HepG2 (cell line): ENCODE data around the gene OBI1.
"Not testable (repeated sequence)": the region's sequence is repeated elsewhere in the genome, so short reads cannot be mapped to it uniquely, and the experiment has no call there.

Experiments
- SMC3 ChIP-seq: IDR thresholded peaks from 2 replicates; pipeline ENCODE4 v1.6.1; 2011; ENCODE audit warnings: low read length, improper control_type of control experiment
- TF ChIP-seq, protein P1 (sequence below): IDR thresholded peaks from 2 replicates; pipeline ENCODE4 v1.6.1; 2012; ENCODE audit warnings: inconsistent platforms

DNA sequence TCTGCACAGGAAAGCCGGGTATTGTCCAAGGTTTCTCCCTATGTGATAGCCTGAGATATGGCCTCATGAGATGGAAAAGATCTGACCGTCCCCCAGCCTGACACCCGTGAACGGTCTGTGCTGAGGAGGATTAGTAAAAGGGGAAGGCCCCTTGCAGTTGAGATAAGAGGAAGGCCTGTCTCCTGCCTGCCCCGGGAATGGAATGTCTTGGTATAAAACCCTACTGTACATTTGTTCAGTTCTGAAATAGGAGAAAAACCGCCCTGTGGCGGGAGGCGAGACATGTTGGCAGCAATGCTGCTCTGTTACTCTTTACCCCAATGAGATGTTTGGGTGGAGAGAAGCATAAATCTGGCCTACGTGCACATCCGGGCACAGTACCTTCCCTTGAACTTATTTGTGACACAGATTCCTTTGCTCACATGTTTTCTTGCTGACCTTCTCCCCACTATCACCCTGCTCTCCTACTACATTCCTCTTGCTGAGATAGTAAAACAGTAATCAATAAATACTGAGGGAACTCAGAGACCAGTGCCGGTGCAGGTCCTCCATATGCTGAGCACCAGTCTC is 11.8 kb downstream of the OBI1 start:
- TF ChIP-seq SMC3 = not testable (repeated sequence)
- TF ChIP-seq, protein P1, sequence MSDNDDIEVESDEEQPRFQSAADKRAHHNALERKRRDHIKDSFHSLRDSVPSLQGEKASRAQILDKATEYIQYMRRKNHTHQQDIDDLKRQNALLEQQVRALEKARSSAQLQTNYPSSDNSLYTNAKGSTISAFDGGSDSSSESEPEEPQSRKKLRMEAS = not testable (repeated sequence)
